A549 (cell line): ENCODE data around the gene ARIH2. TPM values are rescaled to one million over a fixed set of nuclear protein-coding genes. Genes with fewer than 3 reads are reported as not detected.

Source experiments
- BCL3 ChIP-seq: fragments of >200 bp; sonication (Bioruptor Twin); formaldehyde crosslinking; IDR thresholded peaks from 3 replicates; pipeline ENCODE4 v1.6.1; 2016
- CEBPB ChIP-seq, 2 experiments: fragments of >200 bp in 1 of 2; sonication (Bioruptor Twin) in 1 of 2; formaldehyde crosslinking in 1 of 2; IDR thresholded peaks; 2 replicates each; pipeline ENCODE4 v1.6.1; 2012 to 2016
- CTCF ChIP-seq: fragments of >200 bp; sonication (Bioruptor Twin); formaldehyde crosslinking; IDR thresholded peaks from 3 replicates; pipeline ENCODE4 v1.5.1; 2016
- EHMT2 ChIP-seq: fragments of 200-600 bp; sonication (generic); IDR thresholded peaks from 2 replicates; pipeline ENCODE4 v1.6.1; 2016; ENCODE audit warnings: antibody characterized with exemption, low read depth, mild to moderate bottlenecking, moderate library complexity
- EP300 ChIP-seq, 2 experiments: fragments of >200 bp; sonication (Bioruptor Twin); formaldehyde crosslinking; IDR thresholded peaks; 2 replicates in 1 of 2; 3 replicates in 1 of 2; pipeline ENCODE4 v1.6.1; 2016 to 2017
- FOSB ChIP-seq: fragments of 250-450 bp; sonication (Bioruptor Pico); IDR thresholded peaks from 2 replicates; pipeline ENCODE4 v1.5.0; 2020; ENCODE audit warnings: mild to moderate bottlenecking, moderate library complexity
- FOSL2 ChIP-seq, 2 experiments: fragments of 450-650 bp in 1 of 2; fragments of >200 bp in 1 of 2; sonication (Bioruptor Twin) in 1 of 2; formaldehyde crosslinking; IDR thresholded peaks; 2 replicates each; pipeline versions ENCODE4 v1.5.0 to v1.6.1; 2016 to 2020; ENCODE audit warnings: mild to moderate bottlenecking in 1 of 2, moderate library complexity in 1 of 2
- HES2 ChIP-seq: fragments of >200 bp; sonication (Bioruptor Twin); formaldehyde crosslinking; IDR thresholded peaks from 2 replicates; pipeline ENCODE4 v1.6.1; 2016
- JUNB ChIP-seq: fragments of >200 bp; sonication (Bioruptor Twin); formaldehyde crosslinking; IDR thresholded peaks from 2 replicates; pipeline ENCODE4 v1.6.1; 2016
- MAZ ChIP-seq: fragments of 150-350 bp; IDR thresholded peaks from 2 replicates; pipeline ENCODE4 v1.6.1; 2014; ENCODE audit warnings: antibody characterized with exemption, low read depth, low read length, borderline replicate concordance
- MYC ChIP-seq: IDR thresholded peaks from 2 replicates; pipeline ENCODE4 v1.6.1; 2012; ENCODE audit warnings: mild to moderate bottlenecking, inconsistent platforms, low read length, improper control_type of control experiment, borderline replicate concordance
- PBX3 ChIP-seq: IDR thresholded peaks from 2 replicates; pipeline ENCODE4 v1.6.1; 2012
- PHF8 ChIP-seq: fragments of 200-600 bp; sonication (generic); IDR thresholded peaks from 2 replicates; pipeline ENCODE4 v1.6.1; 2016; ENCODE audit warnings: low read depth, mild to moderate bottlenecking, antibody characterized with exemption, moderate library complexity, borderline replicate concordance
- POLR2A ChIP-seq: IDR thresholded peaks from 2 replicates; pipeline ENCODE4 v1.6.1; 2012; ENCODE audit warnings: mild to moderate bottlenecking, low read length
- POLR2AphosphoS2 ChIP-seq: conservative IDR thresholded peaks from 2 replicates; pipeline ENCODE4 v1.6.1; 2012; ENCODE audit warnings: low read length, improper control_type of control experiment, inconsistent platforms
- RAD21 ChIP-seq, 2 experiments: fragments of >200 bp in 1 of 2; sonication (Bioruptor Twin) in 1 of 2; formaldehyde crosslinking in 1 of 2; IDR thresholded peaks in 1 of 2; conservative IDR thresholded peaks in 1 of 2; 2 replicates in 1 of 2; 3 replicates in 1 of 2; pipeline ENCODE4 v1.6.1; 2012 to 2018; ENCODE audit warnings: inconsistent platforms in 1 of 2
- REST ChIP-seq: fragments of 200-600 bp; sonication (generic); IDR thresholded peaks from 2 replicates; pipeline ENCODE4 v1.6.1; 2016; ENCODE audit warnings: antibody characterized with exemption, mild to moderate bottlenecking, moderate library complexity
- TFCP2L1 ChIP-seq: fragments of 250-450 bp; sonication (Bioruptor Pico); IDR thresholded peaks from 2 replicates; pipeline ENCODE4 v1.5.0; 2021; ENCODE audit warnings: mild to moderate bottlenecking
- ZNF302 ChIP-seq: fragments of 250-450 bp; sonication (Bioruptor Pico); IDR thresholded peaks from 2 replicates; pipeline ENCODE4 v1.9.0; 2021; ENCODE audit warnings: inconsistent platforms, mild to moderate bottlenecking, moderate library complexity
- ZSCAN20 ChIP-seq: fragments of 250-450 bp; sonication (Bioruptor Pico); IDR thresholded peaks from 2 replicates; pipeline ENCODE4 v1.8.0; 2022; ENCODE audit warnings: mild to moderate bottlenecking, moderate library complexity
- polyA plus RNA-seq, 4 experiments: library from polyadenylated mRNA; depleted of rRNA in 3 of 4; stranded (reverse); fragments of >200 nt; fragmentation: RNase III in 1 of 4; extraction: RNeasy Plus Mini Kit Qiagen cat#74134 plus additional on column Dnase treatment in 1 of 4; gene quantifications; 2 replicates in 3 of 4; 3 replicates in 1 of 4; pipeline ENCODE4 v1.2.3, GENCODE V29; 2011 to 2017

ARIH2 gene
- polyA plus RNA-seq, 2 of the 4 experiments (the other 2 are of a cell fraction), result 52.4 to 88.8 TPM

GRCh38 chr3:49028673-49029562 lies 110.3 kb downstream of the ARIH2 start, which contains the start of gene IMPDH2 (continued):
- TF ChIP-seq EHMT2 (no peak), EP300 (IDR thresholded peaks at IDR 0.05) (no peak), MAZ (no peak), ZSCAN20 (CRISPR knock-in tag) (no peak), MYC (peak; percentile 84; the same call in 1 of the 2 replicates), PBX3 (peak; percentile 60), RAD21 (conservative IDR thresholded peaks at IDR 0.05 in 1 of 2, IDR thresholded peaks at IDR 0.05 in 1 of 2) (no peak), HES2 (no peak), REST (peak; percentile 16; the same call in 1 of the 2 replicates), FOSL2 (IDR thresholded peaks at IDR 0.05) (no peak), FOSL2 (CRISPR knock-in tag; IDR thresholded peaks at IDR 0.05) (peak; percentile 40; the same call in 1 of the 2 replicates), POLR2AphosphoS2 (no peak; the same call in 1 of the 2 replicates), FOSB (CRISPR knock-in tag) (no peak), JUNB (no peak), TFCP2L1 (CRISPR knock-in tag) (peak; percentile 88), CEBPB (IDR thresholded peaks at IDR 0.05) (peak; percentile 12 to 75; a peak in 2 of 4 replicates), CTCF (no peak), PHF8 (peak; percentile 91), POLR2A (peak; percentile 100), ZNF302 (CRISPR knock-in tag) (no peak), BCL3 (peak; percentile 96)
